GM18867 (cell line): ENCODE data around the gene ZBTB7C.
"Not testable (repeated sequence)": the region's sequence is repeated elsewhere in the genome, so short reads cannot be mapped to it uniquely, and the experiment has no call there.

Experiments used
- ATAC-seq: cut with Tn5 transposase; IDR thresholded peaks from one replicate; pipeline ENCODE4 v1.9.1; 2021; ENCODE audit warnings: mild to moderate bottlenecking, moderate library complexity; ENCODE audit not compliant: unreplicated experiment

The ZBTB7C gene

GRCh38 chr18:48408727-48409590 lies at the start of gene ZBTB7C:
TSS of gene ZBTB7C (minus strand) at chr18:48409383.
- ATAC-seq, result peak; percentile 26

- ATAC-seq, result no peak
These were observed 47.7 kb upstream of the ZBTB7C start for GRCh38 chr18:48456838-48457237.

GRCh38 chr18:48455555-48456478 lies 46.6 kb upstream of the ZBTB7C start:
- no peak for ATAC-seq

DNA sequence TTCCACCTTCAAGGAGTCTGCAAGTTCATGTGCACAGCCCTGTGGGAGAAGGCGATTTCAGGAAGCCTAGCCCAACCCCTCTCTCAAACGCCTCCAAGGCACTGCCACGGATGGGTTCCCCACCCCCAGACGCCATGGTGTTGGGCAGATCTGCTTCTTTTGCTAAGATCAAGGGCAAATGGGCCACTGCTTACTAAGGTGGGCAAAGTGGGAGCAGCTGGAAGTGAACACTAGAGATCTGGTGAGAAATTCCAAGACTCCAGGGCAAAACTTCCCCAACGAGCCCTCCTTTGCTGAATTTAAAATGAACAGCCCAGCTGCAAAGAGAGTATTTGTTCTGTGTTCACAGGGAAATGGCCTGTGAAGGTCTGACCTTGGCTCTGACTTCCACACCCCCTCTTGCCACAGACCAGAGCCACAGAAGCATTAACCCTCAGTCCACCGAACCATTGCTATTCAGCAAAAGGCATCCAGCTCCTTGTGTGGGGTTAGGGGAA lies 45.1 kb upstream of the ZBTB7C start:
- no peak for ATAC-seq

GRCh38 chr18:48453330-48454066 lies 44.3 kb upstream of the ZBTB7C start:
- ATAC-seq, result no peak

DNA sequence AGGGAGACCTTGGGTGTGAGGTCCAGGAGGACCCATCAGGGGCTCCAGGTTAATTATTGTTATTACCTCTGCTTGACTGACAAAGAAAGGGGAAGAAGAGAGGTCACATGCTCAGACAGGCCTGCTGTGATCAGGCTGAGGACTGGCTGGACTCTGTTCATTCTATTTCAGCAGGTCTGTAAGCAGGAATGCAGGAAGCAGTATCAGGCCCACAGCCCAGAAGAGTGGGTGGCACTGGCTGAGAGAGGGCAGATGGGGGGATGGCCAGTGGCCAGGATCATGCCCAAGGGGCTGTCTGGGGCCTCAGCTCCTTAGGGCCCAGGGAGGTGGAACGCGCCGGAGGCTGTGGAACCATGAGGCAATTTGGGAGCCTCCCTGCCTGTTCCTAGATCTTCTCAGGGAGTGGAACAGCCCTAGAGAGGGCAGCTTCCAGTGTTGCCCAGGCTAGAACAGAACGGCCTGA lies 43.7 kb upstream of the ZBTB7C start:
- ATAC-seq, result no peak

GRCh38 chr18:48450685-48451084 lies 41.5 kb upstream of the ZBTB7C start:
- no peak for ATAC-seq

GRCh38 chr18:48446582-48447225 lies 37.5 kb upstream of the ZBTB7C start:
- peak; percentile 81 for ATAC-seq

DNA sequence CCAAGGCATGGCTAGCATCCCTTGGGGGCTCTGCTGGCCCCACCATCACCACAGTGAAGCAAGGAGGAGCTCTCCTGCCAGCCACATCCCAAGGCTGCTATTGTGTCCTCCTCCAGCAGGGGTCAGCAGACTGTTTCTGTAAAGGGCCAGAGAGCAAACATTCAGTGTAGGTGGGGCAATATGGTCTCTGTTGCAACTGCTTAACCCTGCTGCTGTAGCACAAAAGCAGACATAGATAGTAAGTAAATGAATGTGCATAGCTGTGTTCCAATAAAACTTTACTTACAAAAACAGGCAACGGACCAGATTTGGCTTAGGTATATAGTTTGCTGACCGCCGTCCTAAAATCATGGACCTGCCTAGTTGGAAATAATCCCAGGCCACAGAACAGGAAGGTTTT lies 36.4 kb upstream of the ZBTB7C start:
- peak; percentile 73 for ATAC-seq

GRCh38 chr18:48442761-48443160 lies 33.6 kb upstream of the ZBTB7C start:
- no peak for ATAC-seq

- ATAC-seq, result no peak
These were observed 32.3 kb upstream of the ZBTB7C start for GRCh38 chr18:48441405-48441881.

- ATAC-seq, result no peak
These were observed 31.7 kb upstream of the ZBTB7C start for GRCh38 chr18:48440924-48441323.

GRCh38 chr18:48436907-48437306 lies 27.7 kb upstream of the ZBTB7C start:
- ATAC-seq, result no peak

GRCh38 chr18:48434382-48434781 lies 25.2 kb upstream of the ZBTB7C start:
- not testable (repeated sequence) for ATAC-seq

DNA sequence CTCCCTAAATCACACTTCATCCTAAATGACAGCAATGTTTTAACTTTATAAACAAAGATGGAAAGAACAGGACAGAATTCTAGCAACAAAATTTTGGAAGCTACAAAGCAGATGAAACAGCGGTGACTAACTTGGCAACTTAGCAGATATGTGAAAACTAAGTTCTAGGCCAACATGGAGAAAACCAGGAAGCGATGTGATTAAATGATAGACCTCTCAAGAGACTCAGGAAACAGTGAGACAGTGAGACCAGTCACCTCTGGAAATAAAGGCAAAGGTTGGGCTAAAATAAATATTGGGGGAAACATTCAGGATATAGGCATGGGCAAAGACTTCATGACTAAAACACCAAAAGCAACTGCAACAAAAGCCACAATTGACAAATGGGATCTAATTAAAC lies 24.4 kb upstream of the ZBTB7C start:
- ATAC-seq, result no peak

- no peak for ATAC-seq
These were observed 21.0 kb upstream of the ZBTB7C start for GRCh38 chr18:48430150-48430549.

GRCh38 chr18:48428475-48429177 lies 19.4 kb upstream of the ZBTB7C start:
- ATAC-seq, result no peak

- no peak for ATAC-seq
These were observed 13.8 kb upstream of the ZBTB7C start for GRCh38 chr18:48422947-48423378.

GRCh38 chr18:48419277-48420022 lies 10.3 kb upstream of the ZBTB7C start:
- no peak for ATAC-seq
